Adipocyte (in vitro differentiated cells): ENCODE results near the gene FBXO27.
A peak's percentile ranks its signal among the peaks of the same experiment; 100 is the strongest.
"Not testable (repeated sequence)": the region's sequence is repeated elsewhere in the genome, so short reads cannot be mapped to it uniquely, and the experiment has no call there.

Source experiments
- DNase-seq: peaks from one replicate; pipeline ENCODE4 v3.0.0-alpha.2; 2015; ENCODE audit warnings: low read depth
- H3K27me3 ChIP-seq: replicated peaks from 2 replicates; pipeline ENCODE4 v1.7.0; 2013; ENCODE audit warnings: mild to moderate bottlenecking, low read length, moderate library complexity; ENCODE audit not compliant: control insufficient read depth, insufficient read depth
- H3K36me3 ChIP-seq: 2 replicates; pipeline ENCODE4 v1.7.0; 2013; ENCODE audit warnings: low read length, mild to moderate bottlenecking, moderate library complexity; ENCODE audit not compliant: control insufficient read depth, insufficient read depth, severe bottlenecking
- H3K4me1 ChIP-seq: 2 replicates; pipeline ENCODE4 v1.7.0; 2013; ENCODE audit warnings: mild to moderate bottlenecking, low read length, moderate library complexity; ENCODE audit not compliant: control insufficient read depth, insufficient read depth
- H3K4me3 ChIP-seq: 2 replicates; pipeline ENCODE4 v1.7.0; 2013; ENCODE audit warnings: mild to moderate bottlenecking, low read length, moderate library complexity
- H3K9ac ChIP-seq: 2 replicates; pipeline ENCODE4 v1.7.0; 2013; ENCODE audit warnings: mild to moderate bottlenecking, low read length, moderate library complexity
- H3K9me3 ChIP-seq: 2 replicates; pipeline ENCODE4 v1.7.0; 2013; ENCODE audit warnings: mild to moderate bottlenecking, low read length, moderate library complexity; ENCODE audit not compliant: control insufficient read depth

The FBXO27 gene

GRCh38 chr19:39007096-39007495 is 25.3 kb downstream of the FBXO27 start:
- Histone ChIP-seq H3K27me3 (peaks cover 3% of the 10 kb centered on the region), H3K4me3 (no peak overlapping the region), H3K36me3 (no peaks in the 10 kb centered on the region), H3K9me3 (no peaks in the 10 kb centered on the region), H3K4me1 (no peaks in the 10 kb centered on the region), H3K9ac (no peak overlapping the region)
- no peak for DNase-seq

- H3K9me3 ChIP-seq, result no peaks in the 10 kb centered on the region
- no peak overlapping the region for H3K9ac ChIP-seq
- no peaks in the 10 kb centered on the region for H3K4me1 ChIP-seq
- peaks cover 3% of the 10 kb centered on the region for H3K27me3 ChIP-seq
- no peak overlapping the region for H3K4me3 ChIP-seq
- no peak for DNase-seq
- no peaks in the 10 kb centered on the region for H3K36me3 ChIP-seq
These were observed 27.9 kb downstream of the FBXO27 start for GRCh38 chr19:39004403-39004802.

GRCh38 chr19:39003796-39004195 is 28.6 kb downstream of the FBXO27 start:
- Histone ChIP-seq H3K4me1 (no peaks in the 10 kb centered on the region), H3K36me3 (no peaks in the 10 kb centered on the region), H3K9me3 (no peaks in the 10 kb centered on the region), H3K4me3 (no peak overlapping the region), H3K27me3 (peaks cover 3% of the 10 kb centered on the region), H3K9ac (no peak overlapping the region)
- DNase-seq, result no peak

GRCh38 chr19:39003188-39003587 is 29.2 kb downstream of the FBXO27 start:
- H3K4me1 ChIP-seq, result no peaks in the 10 kb centered on the region
- peaks cover 3% of the 10 kb centered on the region for H3K27me3 ChIP-seq
- H3K4me3 ChIP-seq, result no peak overlapping the region
- no peaks in the 10 kb centered on the region for H3K9me3 ChIP-seq
- H3K36me3 ChIP-seq, result no peaks in the 10 kb centered on the region
- no peak overlapping the region for H3K9ac ChIP-seq
- DNase-seq, result no peak

DNA sequence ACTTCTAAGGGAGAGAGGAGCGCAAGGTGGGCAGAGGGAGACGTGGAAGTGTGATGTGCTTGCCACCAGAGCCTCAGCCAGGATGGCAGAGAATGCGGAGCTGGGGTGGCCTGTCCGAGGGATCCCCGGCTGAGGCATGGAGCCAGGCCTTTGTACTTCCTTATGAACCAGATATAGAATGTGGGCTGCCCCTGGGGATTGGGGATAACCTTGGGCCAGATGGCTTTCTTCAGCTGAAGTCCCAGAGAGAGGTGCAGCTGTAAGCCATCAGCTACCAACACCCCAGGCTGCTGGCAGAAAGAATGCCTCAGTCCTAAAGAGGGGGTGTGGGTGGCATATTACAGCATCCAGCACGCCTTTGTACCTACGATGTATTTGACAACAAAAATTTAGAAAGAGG is 31.3 kb downstream of the FBXO27 start:
- Histone ChIP-seq H3K27me3 (no peaks in the 10 kb centered on the region), H3K4me1 (no peaks in the 10 kb centered on the region), H3K36me3 (no peaks in the 10 kb centered on the region), H3K4me3 (no peak overlapping the region), H3K9ac (no peak overlapping the region), H3K9me3 (no peaks in the 10 kb centered on the region)
- DNase-seq, result peak; percentile 7

GRCh38 chr19:38997576-38997975 is 34.8 kb downstream of the FBXO27 start:
- not testable (repeated sequence) for H3K9me3 ChIP-seq, DNase-seq, H3K9ac ChIP-seq, H3K36me3 ChIP-seq, H3K27me3 ChIP-seq, H3K4me1 ChIP-seq, H3K4me3 ChIP-seq

- DNase-seq, result peak; percentile 28
- H3K9me3 ChIP-seq, result no peaks in the 10 kb centered on the region
These were observed 39.1 kb downstream of the FBXO27 start for GRCh38 chr19:38993271-38993670.

DNA sequence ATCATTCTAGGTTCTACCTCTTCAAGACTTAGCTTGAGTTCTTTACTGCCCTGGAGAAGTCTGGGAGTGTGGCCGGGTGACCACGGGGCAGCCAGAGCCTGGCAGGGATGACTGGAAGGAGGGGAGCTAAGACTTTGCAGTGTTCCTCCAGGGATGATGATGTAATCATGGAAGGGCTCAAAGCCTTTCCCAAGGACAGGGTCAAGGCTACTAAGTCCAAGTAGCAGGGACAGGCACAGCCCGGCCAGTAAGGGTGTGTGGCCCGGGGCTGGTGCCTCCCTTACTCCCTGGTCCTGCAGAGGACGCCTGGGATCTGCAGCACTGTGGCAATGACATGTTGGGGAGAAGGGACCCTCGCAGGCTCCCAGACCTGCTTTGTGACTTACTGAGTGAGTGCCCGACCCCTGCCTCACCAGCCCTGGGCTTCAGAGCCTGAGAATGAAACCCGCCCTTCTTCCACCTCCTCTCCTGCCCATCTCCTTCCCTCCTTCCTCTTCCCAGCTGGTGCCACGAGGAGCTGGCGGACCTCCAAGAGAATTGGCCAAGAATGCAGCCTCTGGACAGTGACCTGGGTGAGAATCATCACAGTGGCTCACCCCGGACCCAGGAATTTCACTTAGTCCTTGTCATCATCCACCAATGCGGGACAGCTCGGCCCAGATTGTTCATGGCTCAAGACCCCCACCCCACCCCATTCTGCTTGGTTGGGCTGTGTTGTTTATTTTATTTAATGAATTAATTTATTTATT is 41.2 kb downstream of the FBXO27 start:
- Histone ChIP-seq H3K27me3 (peaks cover 3% of the 10 kb centered on the region), H3K9ac (no peak overlapping the region), H3K4me1 (peaks cover 19% of the 10 kb centered on the region), H3K9me3 (no peaks in the 10 kb centered on the region), H3K36me3 (no peaks in the 10 kb centered on the region), H3K4me3 (no peak overlapping the region)
- no peak for DNase-seq

More at GRCh38 chr19:38993271-38993670, 39.1 kb downstream of the FBXO27 start:
- Histone ChIP-seq H3K4me1 (peaks cover 19% of the 10 kb centered on the region), H3K36me3 (no peaks in the 10 kb centered on the region), H3K27me3 (no peaks in the 10 kb centered on the region), H3K9ac (no peak overlapping the region), H3K4me3 (no peak overlapping the region)

DNA sequence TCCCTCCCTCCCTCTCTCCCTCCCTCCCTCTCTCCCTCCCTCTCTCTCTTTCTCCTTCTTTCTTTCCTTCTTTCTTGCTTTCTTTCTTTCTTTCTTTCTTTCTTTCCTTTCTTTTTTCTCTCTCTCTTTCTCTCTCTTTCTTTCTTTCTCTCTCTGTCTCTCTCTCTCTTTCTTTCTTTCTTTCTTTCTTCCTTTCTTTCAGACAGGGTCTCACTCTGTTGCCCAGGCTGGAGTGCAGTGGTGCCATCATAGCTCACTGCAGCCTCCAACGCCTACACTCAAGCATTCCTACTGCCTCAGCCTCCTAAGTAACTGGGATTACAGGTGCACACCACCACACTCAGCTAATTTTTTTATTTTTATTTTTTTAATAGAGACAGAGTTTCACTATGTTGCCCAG is 42.7 kb downstream of the FBXO27 start:
- H3K27me3 ChIP-seq, result not testable (repeated sequence)

GRCh38 chr19:38989066-38989605 is 43.2 kb downstream of the FBXO27 start:
- H3K4me1 ChIP-seq, result peaks cover 19% of the 10 kb centered on the region
- no peak overlapping the region for H3K4me3 ChIP-seq
- peaks cover 10% of the 10 kb centered on the region for H3K27me3 ChIP-seq
- H3K36me3 ChIP-seq, result no peaks in the 10 kb centered on the region
- DNase-seq, result peak; percentile 76
- H3K9me3 ChIP-seq, result peaks cover 10% of the 10 kb centered on the region
- H3K9ac ChIP-seq, result no peak overlapping the region

More for the DNA sequence above, 42.7 kb downstream of the FBXO27 start:
- not testable (repeated sequence) for H3K9ac ChIP-seq, DNase-seq, H3K4me3 ChIP-seq, H3K9me3 ChIP-seq, H3K36me3 ChIP-seq
- peaks cover 19% of the 10 kb centered on the region for H3K4me1 ChIP-seq

GRCh38 chr19:38988627-38989026 is 43.7 kb downstream of the FBXO27 start:
- not testable (repeated sequence) for H3K9me3 ChIP-seq, H3K9ac ChIP-seq, H3K27me3 ChIP-seq, DNase-seq, H3K4me3 ChIP-seq, H3K36me3 ChIP-seq
- peaks cover 19% of the 10 kb centered on the region for H3K4me1 ChIP-seq

- H3K36me3 ChIP-seq, H3K4me3 ChIP-seq, H3K27me3 ChIP-seq, H3K9ac ChIP-seq, DNase-seq, H3K9me3 ChIP-seq: not testable (repeated sequence)
- H3K4me1 ChIP-seq, result peaks cover 13% of the 10 kb centered on the region
These were observed 44.6 kb downstream of the FBXO27 start for GRCh38 chr19:38987745-38988144.
